GM13977 (cell line): ENCODE measurements around the gene HSPA4.

Source experiments
- DNase-seq: peaks from one replicate; pipeline ENCODE4 v3.0.0; 2012; ENCODE audit warnings: low spot score
- CTCF ChIP-seq: IDR thresholded peaks from 2 replicates; pipeline ENCODE4 v1.5.1; 2012; ENCODE audit warnings: mild to moderate bottlenecking, control low read depth; ENCODE audit not compliant: insufficient read depth; ENCODE audit errors: extremely low read depth, missing control alignments
- in situ Hi-C: fragments of 300-500 bp; cut with MboI; formaldehyde crosslinking; loops from one replicate; pipeline ENCODE4 v1.12.0; 2022; ENCODE audit warnings: low sequenced_read_pairs, low pct_unique_long_range_greater_than_20kb, mixed read lengths, inconsistent platforms; ENCODE audit not compliant: unreplicated experiment

The HSPA4 gene

GRCh38 chr5:133051061-133051541 lies 712 bp upstream of the HSPA4 start:
- DNase-seq: no peak
- no peak for TF ChIP-seq CTCF
- in situ Hi-C loops: no loop called here

- DNase-seq: peak; percentile 64
- in situ Hi-C loops: no loop called here
- no peak for TF ChIP-seq CTCF
Measured at GRCh38 chr5:133052317-133053175, 733 bp downstream of the HSPA4 start.

- no peak for DNase-seq
- in situ Hi-C loops: no loop called here
- TF ChIP-seq CTCF: no peak
Measured at GRCh38 chr5:133053448-133053847, 1.6 kb downstream of the HSPA4 start.

- DNase-seq: no peak
- in situ Hi-C loops: no loop called here
- no peak for TF ChIP-seq CTCF
Measured at GRCh38 chr5:133054697-133055471, 3.1 kb downstream of the HSPA4 start.

GRCh38 chr5:133056891-133057290 lies 5.1 kb downstream of the HSPA4 start:
- TF ChIP-seq CTCF: no peak
- in situ Hi-C loops: no loop called here
- no peak for DNase-seq

- no peak for TF ChIP-seq CTCF
- in situ Hi-C loops: no loop called here
- no peak for DNase-seq
Measured at GRCh38 chr5:133059621-133060020, 7.8 kb downstream of the HSPA4 start.
